Measurements from ENCODE around the gene GANC. TPM values are rescaled to one million over a fixed set of nuclear protein-coding genes. Genes with fewer than 3 reads are reported as not detected.
A peak's percentile ranks its signal among the peaks of the same experiment; 100 is the strongest.

Gene GANC
- total and polyA plus RNA-seq, 2 experiments from 2014 or later: 7.4 to 12.6 TPM

DNA sequence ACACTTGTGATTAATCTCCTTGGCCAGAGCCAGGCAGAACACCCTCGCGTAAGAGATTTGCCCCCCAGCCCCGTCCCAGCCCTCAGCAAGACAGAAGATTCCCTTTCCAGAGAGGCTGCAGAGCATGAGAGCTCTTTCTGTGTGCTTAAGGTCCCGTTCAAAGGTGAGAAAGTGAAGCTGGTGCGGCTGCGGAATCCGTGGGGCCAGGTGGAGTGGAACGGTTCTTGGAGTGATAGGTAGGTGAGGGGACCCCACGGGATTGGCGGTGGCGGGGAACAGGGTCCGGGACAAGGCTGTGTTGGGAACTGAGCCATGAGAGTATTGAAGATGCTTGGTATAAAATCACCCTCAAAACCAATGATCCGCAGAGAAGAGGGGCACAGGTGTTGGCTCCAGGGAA is 121.1 kb downstream of the GANC start:
- no peaks in the 10 kb centered on the region for H3K27me3 ChIP-seq (ENCODE audit: insufficient read depth)
- H3K4me3 ChIP-seq: no peak overlapping the region
- H3K36me3 ChIP-seq (ENCODE audit: insufficient read depth): no peaks in the 10 kb centered on the region
- no peaks in the 10 kb centered on the region for H3F3A ChIP-seq (replicated peaks; ENCODE audit: low read depth)
- H2AFZ ChIP-seq: peak overlapping the region; percentile 66; the same call in 1 of the 2 replicates
- no peak overlapping the region for H3K4me2 ChIP-seq
- no peaks in the 10 kb centered on the region; the same call in 1 of the 3 replicates for H3K9me3 Mint-ChIP-seq
- no peaks in the 10 kb centered on the region for H3K4me1 ChIP-seq (ENCODE audit: insufficient read depth)
- H3K36me3 Mint-ChIP-seq (ENCODE audit: low read depth): no peaks in the 10 kb centered on the region
- H4K20me1 ChIP-seq (replicated peaks; ENCODE audit: insufficient read depth): no peaks in the 10 kb centered on the region
- DNase-seq (ENCODE audit: low spot score) (no peak), ATAC-seq (no peak)
- TF ChIP-seq NANOG (IDR thresholded peaks at IDR 0.05; ENCODE audit: borderline replicate concordance): no peak
- no peak for TF ChIP-seq ZNF114 (CRISPR knock-in tag; IDR thresholded peaks at IDR 0.05)
- TF ChIP-seq JUNB (IDR thresholded peaks at IDR 0.05; ENCODE audit: unreplicated experiment): no peak
- TF ChIP-seq, protein P1, sequence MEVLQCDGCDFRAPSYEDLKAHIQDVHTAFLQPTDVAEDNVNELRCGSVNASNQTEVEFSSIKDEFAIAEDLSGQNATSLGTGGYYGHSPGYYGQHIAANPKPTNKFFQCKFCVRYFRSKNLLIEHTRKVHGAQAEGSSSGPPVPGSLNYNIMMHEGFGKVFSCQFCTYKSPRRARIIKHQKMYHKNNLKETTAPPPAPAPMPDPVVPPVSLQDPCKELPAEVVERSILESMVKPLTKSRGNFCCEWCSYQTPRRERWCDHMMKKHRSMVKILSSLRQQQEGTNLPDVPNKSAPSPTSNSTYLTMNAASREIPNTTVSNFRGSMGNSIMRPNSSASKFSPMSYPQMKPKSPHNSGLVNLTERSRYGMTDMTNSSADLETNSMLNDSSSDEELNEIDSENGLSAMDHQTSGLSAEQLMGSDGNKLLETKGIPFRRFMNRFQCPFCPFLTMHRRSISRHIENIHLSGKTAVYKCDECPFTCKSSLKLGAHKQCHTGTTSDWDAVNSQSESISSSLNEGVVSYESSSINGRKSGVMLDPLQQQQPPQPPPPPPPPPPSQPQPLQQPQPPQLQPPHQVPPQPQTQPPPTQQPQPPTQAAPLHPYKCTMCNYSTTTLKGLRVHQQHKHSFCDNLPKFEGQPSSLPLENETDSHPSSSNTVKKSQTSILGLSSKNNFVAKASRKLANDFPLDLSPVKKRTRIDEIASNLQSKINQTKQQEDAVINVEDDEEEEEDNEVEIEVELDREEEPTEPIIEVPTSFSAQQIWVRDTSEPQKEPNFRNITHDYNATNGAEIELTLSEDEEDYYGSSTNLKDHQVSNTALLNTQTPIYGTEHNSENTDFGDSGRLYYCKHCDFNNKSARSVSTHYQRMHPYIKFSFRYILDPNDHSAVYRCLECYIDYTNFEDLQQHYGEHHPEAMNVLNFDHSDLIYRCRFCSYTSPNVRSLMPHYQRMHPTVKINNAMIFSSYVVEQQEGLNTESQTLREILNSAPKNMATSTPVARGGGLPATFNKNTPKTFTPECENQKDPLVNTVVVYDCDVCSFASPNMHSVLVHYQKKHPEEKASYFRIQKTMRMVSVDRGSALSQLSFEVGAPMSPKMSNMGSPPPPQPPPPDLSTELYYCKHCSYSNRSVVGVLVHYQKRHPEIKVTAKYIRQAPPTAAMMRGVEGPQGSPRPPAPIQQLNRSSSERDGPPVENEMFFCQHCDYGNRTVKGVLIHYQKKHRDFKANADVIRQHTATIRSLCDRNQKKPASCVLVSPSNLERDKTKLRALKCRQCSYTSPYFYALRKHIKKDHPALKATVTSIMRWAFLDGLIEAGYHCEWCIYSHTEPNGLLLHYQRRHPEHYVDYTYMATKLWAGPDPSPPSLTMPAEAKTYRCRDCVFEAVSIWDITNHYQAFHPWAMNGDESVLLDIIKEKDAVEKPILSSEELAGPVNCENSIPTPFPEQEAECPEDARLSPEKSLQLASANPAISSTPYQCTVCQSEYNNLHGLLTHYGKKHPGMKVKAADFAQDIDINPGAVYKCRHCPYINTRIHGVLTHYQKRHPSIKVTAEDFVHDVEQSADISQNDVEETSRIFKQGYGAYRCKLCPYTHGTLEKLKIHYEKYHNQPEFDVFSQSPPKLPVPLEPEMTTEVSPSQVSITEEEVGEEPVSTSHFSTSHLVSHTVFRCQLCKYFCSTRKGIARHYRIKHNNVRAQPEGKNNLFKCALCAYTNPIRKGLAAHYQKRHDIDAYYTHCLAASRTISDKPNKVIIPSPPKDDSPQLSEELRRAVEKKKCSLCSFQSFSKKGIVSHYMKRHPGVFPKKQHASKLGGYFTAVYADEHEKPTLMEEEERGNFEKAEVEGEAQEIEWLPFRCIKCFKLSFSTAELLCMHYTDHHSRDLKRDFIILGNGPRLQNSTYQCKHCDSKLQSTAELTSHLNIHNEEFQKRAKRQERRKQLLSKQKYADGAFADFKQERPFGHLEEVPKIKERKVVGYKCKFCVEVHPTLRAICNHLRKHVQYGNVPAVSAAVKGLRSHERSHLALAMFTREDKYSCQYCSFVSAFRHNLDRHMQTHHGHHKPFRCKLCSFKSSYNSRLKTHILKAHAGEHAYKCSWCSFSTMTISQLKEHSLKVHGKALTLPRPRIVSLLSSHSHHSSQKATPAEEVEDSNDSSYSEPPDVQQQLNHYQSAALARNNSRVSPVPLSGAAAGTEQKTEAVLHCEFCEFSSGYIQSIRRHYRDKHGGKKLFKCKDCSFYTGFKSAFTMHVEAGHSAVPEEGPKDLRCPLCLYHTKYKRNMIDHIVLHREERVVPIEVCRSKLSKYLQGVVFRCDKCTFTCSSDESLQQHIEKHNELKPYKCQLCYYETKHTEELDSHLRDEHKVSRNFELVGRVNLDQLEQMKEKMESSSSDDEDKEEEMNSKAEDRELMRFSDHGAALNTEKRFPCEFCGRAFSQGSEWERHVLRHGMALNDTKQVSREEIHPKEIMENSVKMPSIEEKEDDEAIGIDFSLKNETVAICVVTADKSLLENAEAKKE (CRISPR knock-in tag; IDR thresholded peaks at IDR 0.05): no peak
- TF ChIP-seq POLR2AphosphoS5 (IDR thresholded peaks at IDR 0.05; ENCODE audit: low read depth): no peak
- TF ChIP-seq, protein P2, sequence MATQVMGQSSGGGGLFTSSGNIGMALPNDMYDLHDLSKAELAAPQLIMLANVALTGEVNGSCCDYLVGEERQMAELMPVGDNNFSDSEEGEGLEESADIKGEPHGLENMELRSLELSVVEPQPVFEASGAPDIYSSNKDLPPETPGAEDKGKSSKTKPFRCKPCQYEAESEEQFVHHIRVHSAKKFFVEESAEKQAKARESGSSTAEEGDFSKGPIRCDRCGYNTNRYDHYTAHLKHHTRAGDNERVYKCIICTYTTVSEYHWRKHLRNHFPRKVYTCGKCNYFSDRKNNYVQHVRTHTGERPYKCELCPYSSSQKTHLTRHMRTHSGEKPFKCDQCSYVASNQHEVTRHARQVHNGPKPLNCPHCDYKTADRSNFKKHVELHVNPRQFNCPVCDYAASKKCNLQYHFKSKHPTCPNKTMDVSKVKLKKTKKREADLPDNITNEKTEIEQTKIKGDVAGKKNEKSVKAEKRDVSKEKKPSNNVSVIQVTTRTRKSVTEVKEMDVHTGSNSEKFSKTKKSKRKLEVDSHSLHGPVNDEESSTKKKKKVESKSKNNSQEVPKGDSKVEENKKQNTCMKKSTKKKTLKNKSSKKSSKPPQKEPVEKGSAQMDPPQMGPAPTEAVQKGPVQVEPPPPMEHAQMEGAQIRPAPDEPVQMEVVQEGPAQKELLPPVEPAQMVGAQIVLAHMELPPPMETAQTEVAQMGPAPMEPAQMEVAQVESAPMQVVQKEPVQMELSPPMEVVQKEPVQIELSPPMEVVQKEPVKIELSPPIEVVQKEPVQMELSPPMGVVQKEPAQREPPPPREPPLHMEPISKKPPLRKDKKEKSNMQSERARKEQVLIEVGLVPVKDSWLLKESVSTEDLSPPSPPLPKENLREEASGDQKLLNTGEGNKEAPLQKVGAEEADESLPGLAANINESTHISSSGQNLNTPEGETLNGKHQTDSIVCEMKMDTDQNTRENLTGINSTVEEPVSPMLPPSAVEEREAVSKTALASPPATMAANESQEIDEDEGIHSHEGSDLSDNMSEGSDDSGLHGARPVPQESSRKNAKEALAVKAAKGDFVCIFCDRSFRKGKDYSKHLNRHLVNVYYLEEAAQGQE (IDR thresholded peaks at IDR 0.05; ENCODE audit: unreplicated experiment): no peak
- TF ChIP-seq, protein P3, sequence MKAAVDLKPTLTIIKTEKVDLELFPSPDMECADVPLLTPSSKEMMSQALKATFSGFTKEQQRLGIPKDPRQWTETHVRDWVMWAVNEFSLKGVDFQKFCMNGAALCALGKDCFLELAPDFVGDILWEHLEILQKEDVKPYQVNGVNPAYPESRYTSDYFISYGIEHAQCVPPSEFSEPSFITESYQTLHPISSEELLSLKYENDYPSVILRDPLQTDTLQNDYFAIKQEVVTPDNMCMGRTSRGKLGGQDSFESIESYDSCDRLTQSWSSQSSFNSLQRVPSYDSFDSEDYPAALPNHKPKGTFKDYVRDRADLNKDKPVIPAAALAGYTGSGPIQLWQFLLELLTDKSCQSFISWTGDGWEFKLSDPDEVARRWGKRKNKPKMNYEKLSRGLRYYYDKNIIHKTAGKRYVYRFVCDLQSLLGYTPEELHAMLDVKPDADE (IDR thresholded peaks at IDR 0.05): no peak
- TF ChIP-seq, protein P4, sequence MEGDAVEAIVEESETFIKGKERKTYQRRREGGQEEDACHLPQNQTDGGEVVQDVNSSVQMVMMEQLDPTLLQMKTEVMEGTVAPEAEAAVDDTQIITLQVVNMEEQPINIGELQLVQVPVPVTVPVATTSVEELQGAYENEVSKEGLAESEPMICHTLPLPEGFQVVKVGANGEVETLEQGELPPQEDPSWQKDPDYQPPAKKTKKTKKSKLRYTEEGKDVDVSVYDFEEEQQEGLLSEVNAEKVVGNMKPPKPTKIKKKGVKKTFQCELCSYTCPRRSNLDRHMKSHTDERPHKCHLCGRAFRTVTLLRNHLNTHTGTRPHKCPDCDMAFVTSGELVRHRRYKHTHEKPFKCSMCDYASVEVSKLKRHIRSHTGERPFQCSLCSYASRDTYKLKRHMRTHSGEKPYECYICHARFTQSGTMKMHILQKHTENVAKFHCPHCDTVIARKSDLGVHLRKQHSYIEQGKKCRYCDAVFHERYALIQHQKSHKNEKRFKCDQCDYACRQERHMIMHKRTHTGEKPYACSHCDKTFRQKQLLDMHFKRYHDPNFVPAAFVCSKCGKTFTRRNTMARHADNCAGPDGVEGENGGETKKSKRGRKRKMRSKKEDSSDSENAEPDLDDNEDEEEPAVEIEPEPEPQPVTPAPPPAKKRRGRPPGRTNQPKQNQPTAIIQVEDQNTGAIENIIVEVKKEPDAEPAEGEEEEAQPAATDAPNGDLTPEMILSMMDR (conservative IDR thresholded peaks at IDR 0.05; ENCODE audit: low read depth in 2 of 2): no peak
- TF ChIP-seq EZH2 (IDR thresholded peaks at IDR 0.05; ENCODE audit: low read depth, unreplicated experiment): no peak
- TF ChIP-seq EZH2phosphoT487 (IDR thresholded peaks at IDR 0.05; ENCODE audit: unreplicated experiment): no peak
- no peak for TF ChIP-seq ZNF331 (CRISPR knock-in tag; IDR thresholded peaks at IDR 0.05; ENCODE audit: low read depth)
- TF ChIP-seq CREB1 (CRISPR knock-in tag; IDR thresholded peaks at IDR 0.05; ENCODE audit: low read depth): no peak
- TF ChIP-seq STAT1 (IDR thresholded peaks at IDR 0.05; ENCODE audit: unreplicated experiment): no peak
- H3K9me2 ChIP-seq (ENCODE audit: insufficient read depth): 0 out of 2 replicates have a peak, but pooled peaks cover 7% of the 10 kb centered on the region
- no peak overlapping the region for H3K4me3 Mint-ChIP-seq
- no peaks in the 10 kb centered on the region for H3K79me2 ChIP-seq (replicated peaks; ENCODE audit: insufficient read depth)
- H3K27me3 Mint-ChIP-seq (ENCODE audit: insufficient read depth, low read depth, poor library complexity): no peaks in the 10 kb centered on the region
- no peak overlapping the region for H3K27ac ChIP-seq (ENCODE audit: low read depth)
- no peak overlapping the region; the same call in 1 of the 2 replicates for H3K27ac Mint-ChIP-seq
- no peaks in the 10 kb centered on the region for H3K4me1 Mint-ChIP-seq

Data from GM23338 (cell line).